ENCODE data around the gene CD63.

- no peak for TF ChIP-seq SUZ12 (IDR thresholded peaks at IDR 0.05)
- TF ChIP-seq FOXM1 (IDR thresholded peaks at IDR 0.05; ENCODE audit: borderline replicate concordance) = no peak
- no peak for TF ChIP-seq BHLHE40 (IDR thresholded peaks at IDR 0.05; ENCODE audit: borderline replicate concordance)
- TF ChIP-seq FOXK2 (IDR thresholded peaks at IDR 0.05) = no peak
- no peak for TF ChIP-seq CTBP1 (IDR thresholded peaks at IDR 0.05; ENCODE audit: borderline replicate concordance)
- TF ChIP-seq FOXA1 (IDR thresholded peaks at IDR 0.05) = no peak
- TF ChIP-seq ELF4 (IDR thresholded peaks at IDR 0.05) = no peak
- no peak for TF ChIP-seq ARNT (IDR thresholded peaks at IDR 0.05)
- TF ChIP-seq SP1 (IDR thresholded peaks at IDR 0.05) = no peak
- TF ChIP-seq ZNF384 (IDR thresholded peaks at IDR 0.05) = no peak
- TF ChIP-seq TARDBP (IDR thresholded peaks at IDR 0.05) = no peak
Observed at GRCh38 chr12:55724226-55724939, 4.4 kb downstream of the CD63 start.
